H1 (cell line): ENCODE results near the gene CCL4. TPM values are rescaled to one million over a fixed set of nuclear protein-coding genes. Genes with fewer than 3 reads are reported as not detected.

Experiments
- CTCF ChIA-PET: fragments of 300-600 bp; sonication (Branson Sonifier 250); formaldehyde crosslinking; loops from one replicate; lab custom pipeline; 2021; ENCODE audit not compliant: partially characterized antibody; lab: Charles Lee
- POLR2A ChIA-PET: fragments of 300-600 bp; sonication (Branson Sonifier 250); formaldehyde crosslinking; loops from one replicate; lab custom pipeline; 2021; ENCODE audit warnings: inconsistent platforms; ENCODE audit not compliant: partially characterized antibody; lab: Charles Lee
- DNase-seq, 2 experiments: peaks; one replicate each; pipeline versions ENCODE4 v3.0.0 to v3.0.0-alpha.2; 2010 to 2022; ENCODE audit warnings: low spot score in 2 of 2, low read depth in 1 of 2, mixed read lengths in 1 of 2
- FAIRE-seq: peaks from 2 replicates; lab custom pipeline; 2011; peaks lifted over from hg19 to GRCh38; lab: Jason Lieb, UNC
- H2AFZ ChIP-seq: 2 replicates; pipeline ENCODE4 v1.8.1; 2012; ENCODE audit warnings: low read length, inconsistent platforms
- H2AK5ac ChIP-seq: 2 replicates; pipeline ENCODE4 v1.6.1; 2013; ENCODE audit warnings: low read depth, low read length
- H2BK120ac ChIP-seq: replicated peaks from 2 replicates; pipeline ENCODE3; 2013; ENCODE audit warnings: low read depth, low read length, inconsistent platforms
- H2BK12ac ChIP-seq: 2 replicates; pipeline ENCODE4 v1.6.1; 2013; ENCODE audit warnings: low read depth, low read length
- H2BK15ac ChIP-seq: 2 replicates; pipeline ENCODE4 v1.6.1; 2013; ENCODE audit warnings: low read length
- H2BK20ac ChIP-seq: 2 replicates; pipeline ENCODE4 v1.6.1; 2013; ENCODE audit warnings: low read length
- H2BK5ac ChIP-seq: 2 replicates; pipeline ENCODE4 v1.6.1; 2013; ENCODE audit warnings: low read depth, low read length
- H3K14ac ChIP-seq: 2 replicates; pipeline ENCODE4 v1.6.1; 2013; ENCODE audit warnings: inconsistent platforms; ENCODE audit not compliant: insufficient read length
- H3K18ac ChIP-seq: 2 replicates; pipeline ENCODE4 v1.6.1; 2013; ENCODE audit warnings: low read length; ENCODE audit errors: extremely low read depth
- H3K23ac ChIP-seq: 2 replicates; pipeline ENCODE4 v1.6.1; 2013; ENCODE audit warnings: inconsistent platforms; ENCODE audit not compliant: insufficient read length
- H3K23me2 ChIP-seq: 2 replicates; pipeline ENCODE4 v1.6.1; 2013; ENCODE audit warnings: low read depth, low read length
- H3K27ac ChIP-seq: 2 replicates; pipeline ENCODE4 v1.6.1; 2011; ENCODE audit warnings: low read depth, low read length, inconsistent platforms
- H3K27me3 ChIP-seq, 4 experiments: replicated peaks in 1 of 4; 1 replicate in 1 of 4; 2 replicates in 3 of 4; pipeline versions ENCODE4 v1.6.1 to v1.8.1; 2011 to 2013; ENCODE audit warnings: low read length in 3 of 4, mild to moderate bottlenecking in 3 of 4, inconsistent platforms in 2 of 4, mixed read lengths in 2 of 4, moderate library complexity in 1 of 4; ENCODE audit not compliant: control insufficient read depth in 3 of 4, insufficient read depth in 3 of 4; ENCODE audit errors: extremely low read depth in 1 of 4
- H3K36me3 ChIP-seq, 4 experiments: 2 replicates each; pipeline versions ENCODE4 v1.6.1 to v1.8.1; 2011 to 2013; ENCODE audit warnings: mild to moderate bottlenecking in 4 of 4, low read length in 3 of 4, moderate library complexity in 2 of 4, control low read depth in 1 of 4, inconsistent platforms in 1 of 4; ENCODE audit not compliant: insufficient read depth in 4 of 4, control insufficient read depth in 2 of 4
- H3K4ac ChIP-seq: replicated peaks from 2 replicates; pipeline ENCODE3; 2013; ENCODE audit warnings: low read length, low read depth, mixed read lengths, inconsistent platforms; ENCODE audit not compliant: insufficient read length
- H3K4me1 ChIP-seq, 4 experiments: replicated peaks in 1 of 4; 1 replicate in 1 of 4; 2 replicates in 3 of 4; pipeline versions ENCODE4 v1.6.1 to v1.8.1; 2011 to 2013; ENCODE audit warnings: low read length in 3 of 4, inconsistent platforms in 2 of 4, mixed read lengths in 1 of 4; ENCODE audit not compliant: insufficient read depth in 4 of 4, control insufficient read depth in 3 of 4
- H3K4me2 ChIP-seq, 2 experiments: 2 replicates each; pipeline versions ENCODE4 v1.6.1 to v1.8.1; 2011 to 2013; ENCODE audit warnings: low read depth in 2 of 2, low read length in 2 of 2, control low read depth in 1 of 2, inconsistent platforms in 1 of 2, mild to moderate bottlenecking in 1 of 2; ENCODE audit not compliant: insufficient read depth in 1 of 2
- H3K4me3 ChIP-seq, 4 experiments: fragments of 200-600, 300-600 bp in 1 of 4; sonication (generic), shearing (Covaris generic), sonication (Bioruptor Twin) in 1 of 4; 2 replicates each; pipeline versions ENCODE4 v1.5.1 to v1.8.1; 2011 to 2016; ENCODE audit warnings: low read length in 4 of 4, low read depth in 3 of 4, control low read depth in 2 of 4, inconsistent platforms in 2 of 4, mild to moderate bottlenecking in 2 of 4, mixed read lengths in 1 of 4, moderate library complexity in 1 of 4; ENCODE audit not compliant: insufficient read depth in 2 of 4; ENCODE audit errors: extremely low read depth in 1 of 4
- H3K56ac ChIP-seq: replicated peaks from 2 replicates; pipeline ENCODE3; 2013; ENCODE audit warnings: low read depth, mild to moderate bottlenecking, mixed read lengths, low read length, inconsistent platforms; ENCODE audit not compliant: insufficient read length
- H3K79me1 ChIP-seq: 2 replicates; pipeline ENCODE4 v1.6.1; 2013; ENCODE audit warnings: low read depth, low read length, control low read depth
- H3K79me2 ChIP-seq, 2 experiments: 2 replicates each; pipeline versions ENCODE4 v1.6.1 to v1.8.1; 2012 to 2013; ENCODE audit warnings: low read length in 2 of 2, mild to moderate bottlenecking in 2 of 2, inconsistent platforms in 1 of 2; ENCODE audit not compliant: insufficient read depth in 2 of 2, control insufficient read depth in 1 of 2
- H3K9ac ChIP-seq, 4 experiments: replicated peaks in 1 of 4; 1 replicate in 1 of 4; 2 replicates in 3 of 4; pipeline versions ENCODE4 v1.6.1 to v1.8.1; 2011 to 2013; ENCODE audit warnings: low read depth in 3 of 4, low read length in 3 of 4, control low read depth in 2 of 4, mild to moderate bottlenecking in 2 of 4, moderate library complexity in 2 of 4, inconsistent platforms in 1 of 4; ENCODE audit errors: extremely low read depth in 1 of 4
- H3K9me3 ChIP-seq, 2 experiments: 2 replicates each; pipeline versions ENCODE4 v1.6.1 to v1.8.1; 2012 to 2013; ENCODE audit warnings: mild to moderate bottlenecking in 2 of 2, moderate library complexity in 2 of 2, control low read depth in 1 of 2, inconsistent platforms in 1 of 2, low read depth in 1 of 2, low read length in 1 of 2, mixed read lengths in 1 of 2; ENCODE audit not compliant: insufficient read depth in 2 of 2
- H4K20me1 ChIP-seq, 2 experiments: replicated peaks in 1 of 2; 2 replicates each; pipeline versions ENCODE3 to v1.8.1; 2011 to 2013; ENCODE audit warnings: inconsistent platforms in 2 of 2, low read length in 2 of 2, mild to moderate bottlenecking in 1 of 2; ENCODE audit not compliant: insufficient read depth in 2 of 2, control insufficient read depth in 1 of 2
- H4K5ac ChIP-seq: 2 replicates; pipeline ENCODE4 v1.6.1; 2013; ENCODE audit warnings: low read length, low read depth, mixed read lengths, inconsistent platforms; ENCODE audit not compliant: insufficient read length
- H4K8ac ChIP-seq: 2 replicates; pipeline ENCODE4 v1.8.0; 2013; ENCODE audit warnings: mild to moderate bottlenecking, moderate library complexity, low read length, inconsistent platforms; ENCODE audit not compliant: insufficient read depth; ENCODE audit errors: extremely low read depth
- H4K91ac ChIP-seq: replicated peaks from 2 replicates; pipeline ENCODE3; 2013; ENCODE audit warnings: low read length, mixed read lengths, inconsistent platforms; ENCODE audit not compliant: insufficient read length
- CBX5 ChIP-seq: fragments of 300-800, 300-1000 bp; sonication (generic); IDR thresholded peaks from 2 replicates; pipeline ENCODE4 v1.7.1; 2016; ENCODE audit warnings: antibody characterized with exemption, low read length, low read depth
- JUND ChIP-seq: IDR thresholded peaks from 2 replicates; pipeline ENCODE4 v1.6.1; 2011; ENCODE audit warnings: mild to moderate bottlenecking, improper control_type of control experiment, low read length
- KDM4A ChIP-seq: IDR thresholded peaks from one replicate; pipeline ENCODE4 v1.7.1; 2012; ENCODE audit warnings: low read depth, mild to moderate bottlenecking, moderate library complexity, low read length, inconsistent platforms; ENCODE audit not compliant: severe bottlenecking
- RAD21 ChIP-seq, 2 experiments: IDR thresholded peaks in 1 of 2; conservative IDR thresholded peaks in 1 of 2; 2 replicates each; pipeline ENCODE4 v1.6.1; 2011; ENCODE audit warnings: low read depth in 2 of 2, low read length in 2 of 2, improper control_type of control experiment in 1 of 2, inconsistent platforms in 1 of 2, mild to moderate bottlenecking in 1 of 2, moderate library complexity in 1 of 2
- RBBP5 ChIP-seq: IDR thresholded peaks from 2 replicates; pipeline ENCODE4 v1.7.1; 2012; ENCODE audit warnings: low read depth, mild to moderate bottlenecking, inconsistent platforms, low read length, moderate library complexity, borderline replicate concordance
- YY1 ChIP-seq: IDR thresholded peaks from 2 replicates; pipeline ENCODE4 v1.6.1; 2011; ENCODE audit warnings: low read depth, mild to moderate bottlenecking, low read length
- WGBS, 2 experiments: shearing (Covaris generic) in 1 of 2; methylation state at CpG; one replicate each; pipeline versions ENCODE4 v1.1.6 to v1.1.7; 2013 to 2015; ENCODE audit warnings: low lambda C conversion rate in 2 of 2, mixed read lengths in 2 of 2, inconsistent platforms in 1 of 2, low coverage in 1 of 2, missing lambda C conversion rate in 1 of 2; ENCODE audit not compliant: insufficient replicate concordance in 2 of 2, insufficient coverage in 1 of 2, insufficient read length in 1 of 2; ENCODE audit errors: extremely low coverage in 1 of 2, missing lambda C conversion rate in 1 of 2; 5-methylcytosine and 5-hydroxymethylcytosine counted together
- polyA plus RNA-seq, 7 experiments: library from polyadenylated mRNA; depleted of rRNA in 3 of 7; stranded (reverse) in 5 of 7; unstranded in 2 of 7; fragments of >200 nt in 5 of 7; fragments of 200-250 nt in 2 of 7; gene quantifications; 1 replicate in 5 of 7; 2 replicates in 1 of 7; 4 replicates in 1 of 7; pipeline versions ENCODE4 v1.2.1 to v1.2.3, GENCODE V29; 2011 to 2013; ENCODE audit warnings: missing spikeins in 2 of 7, mixed read lengths in 2 of 7
- total RNA-seq: library from RNA; stranded (reverse); fragmentation: NEBNext Ultra II Directional; extraction: Animal tissue kit (Norgen Biotek cat#: 25700); gene quantifications from 2 replicates; pipeline ENCODE4 v1.2.1, GENCODE V29; 2021
- TF ChIP-seq, protein P1 (sequence below): IDR thresholded peaks from 2 replicates; pipeline ENCODE4 v1.6.1; 2012; ENCODE audit warnings: low read length, inconsistent platforms

The CCL4 gene
- total and polyA plus RNA-seq, 2 of the 8 experiments (the other 6 are each of a cell fraction or from before 2014, with no cell fraction given) = not detected

DNA sequence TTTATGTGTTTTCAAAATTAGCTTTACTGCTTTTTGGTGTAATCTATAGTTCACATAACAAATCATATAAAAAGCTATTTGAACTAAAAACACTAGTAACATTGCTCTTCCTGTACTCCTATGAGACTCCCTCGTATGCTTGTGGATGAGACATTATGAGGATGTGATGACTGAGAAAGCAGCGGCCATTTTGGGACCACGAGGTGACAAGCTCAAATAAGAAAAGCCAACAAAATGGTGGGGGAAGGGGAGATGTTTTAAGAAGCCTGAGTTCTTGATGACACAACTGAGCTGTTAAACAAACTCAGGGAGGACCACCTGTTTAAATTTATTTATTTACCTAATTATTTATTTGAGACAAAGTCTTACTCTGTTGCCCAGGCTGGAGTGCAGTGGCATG, 35.1 kb upstream of the CCL4 start:
- Histone ChIP-seq H4K5ac (no peak overlapping the region), H3K4me2 (no peak overlapping the region), H3K4ac (no peak overlapping the region), H3K9me3 (no peaks in the 10 kb centered on the region), H4K91ac (no peak overlapping the region), H4K20me1 (no peaks in the 10 kb centered on the region), H2BK120ac (no peak overlapping the region), H2AFZ (0 out of 2 replicates have a peak overlapping the region, but pooled peaks have one; percentile 24), H3K56ac (no peak overlapping the region), H2BK5ac (no peak overlapping the region), H3K23ac (no peak overlapping the region), H3K9ac (no peak overlapping the region), H3K79me2 (no peaks in the 10 kb centered on the region), H3K4me1 (no peaks in the 10 kb centered on the region), H2BK15ac (no peak overlapping the region), H3K14ac (no peak overlapping the region), H4K8ac (no peak overlapping the region), H2AK5ac (no peak overlapping the region), H3K27ac (no peak overlapping the region), H2BK12ac (no peak overlapping the region), H2BK20ac (no peak overlapping the region), H3K23me2 (no peaks in the 10 kb centered on the region), H3K79me1 (no peaks in the 10 kb centered on the region), H3K36me3 (no peaks in the 10 kb centered on the region), H3K4me3 (no peak overlapping the region), H3K18ac (no peak overlapping the region), H3K27me3 (no peaks in the 10 kb centered on the region)
- WGBS, 2 experiments = 94% methylated on average over 3 of the region's 3 CpGs; no CpG with 5 or more reads in 1 of the 2 experiments
- DNase-seq (no peak), FAIRE-seq (no peak)
- CTCF ChIA-PET = interaction anchor here (0.6 to 1.3 kb wide), 5 partner anchors 10 to 1305 kb away, joined by 3 to 5 read pairs (median 3); no protein-coding TSS in a partner anchor
- POLR2A ChIA-PET = interaction anchor here (0.6 kb wide), 1 partner anchor 742 kb away, joined by 3 read pairs; no protein-coding TSS in a partner anchor
- TF ChIP-seq, protein P1, sequence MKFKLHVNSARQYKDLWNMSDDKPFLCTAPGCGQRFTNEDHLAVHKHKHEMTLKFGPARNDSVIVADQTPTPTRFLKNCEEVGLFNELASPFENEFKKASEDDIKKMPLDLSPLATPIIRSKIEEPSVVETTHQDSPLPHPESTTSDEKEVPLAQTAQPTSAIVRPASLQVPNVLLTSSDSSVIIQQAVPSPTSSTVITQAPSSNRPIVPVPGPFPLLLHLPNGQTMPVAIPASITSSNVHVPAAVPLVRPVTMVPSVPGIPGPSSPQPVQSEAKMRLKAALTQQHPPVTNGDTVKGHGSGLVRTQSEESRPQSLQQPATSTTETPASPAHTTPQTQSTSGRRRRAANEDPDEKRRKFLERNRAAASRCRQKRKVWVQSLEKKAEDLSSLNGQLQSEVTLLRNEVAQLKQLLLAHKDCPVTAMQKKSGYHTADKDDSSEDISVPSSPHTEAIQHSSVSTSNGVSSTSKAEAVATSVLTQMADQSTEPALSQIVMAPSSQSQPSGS = no peak
- no peak for TF ChIP-seq RBBP5
- no peak for TF ChIP-seq RAD21 (IDR thresholded peaks at IDR 0.05 in 1 of 2, conservative IDR thresholded peaks at IDR 0.05 in 1 of 2; ENCODE audit: low read depth in 2 of 2, low read length in 2 of 2)
- TF ChIP-seq CBX5 = no peak
- TF ChIP-seq YY1 = peak; percentile 92
- no peak for TF ChIP-seq KDM4A
- no peak for TF ChIP-seq JUND
